Measurements from ENCODE around the gene NFXL1.

Gene NFXL1

DNA sequence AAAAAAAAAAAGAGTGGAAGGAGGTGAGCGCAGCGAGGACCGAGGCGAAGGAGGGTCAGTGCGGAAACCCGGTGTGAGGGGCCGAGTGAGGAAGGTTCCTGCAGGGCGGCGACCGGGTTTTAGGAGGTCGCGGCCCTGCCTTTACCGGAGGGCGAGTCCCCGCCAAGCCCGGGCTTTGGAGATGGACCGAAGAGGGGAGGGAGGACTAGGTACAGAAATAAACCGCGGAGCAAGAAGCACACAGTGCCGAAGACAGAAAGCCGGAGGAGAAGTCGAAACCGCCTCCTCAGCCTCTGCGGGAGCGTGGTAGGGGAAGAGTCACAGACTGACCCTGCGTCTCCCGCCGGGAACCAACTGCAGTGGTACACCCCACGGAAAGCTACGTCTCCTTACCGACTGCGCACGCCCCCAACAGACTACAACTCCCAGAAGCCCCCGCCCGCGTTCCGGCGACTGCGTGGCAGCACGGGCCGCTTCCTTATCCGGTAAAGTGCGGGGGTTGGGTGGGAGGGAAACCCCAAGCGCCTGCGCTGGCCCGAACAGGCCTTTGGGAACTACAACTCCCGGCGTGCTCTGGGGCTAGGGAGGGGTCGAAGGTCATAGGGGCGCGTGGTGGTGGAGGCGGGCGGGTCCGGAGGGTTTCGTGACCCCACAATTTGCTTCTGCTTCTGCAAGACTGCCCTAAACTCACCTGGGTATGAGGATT is at the start of gene NFXL1:
TSS of gene NFXL1 (minus strand) at position 364 of the 706 bp plus-strand sequence. CDS start 380 bp downstream, outside the sequence.
- ChIA-PET POLR2A (interaction anchor here (0.7 kb wide), 1 partner anchor 11 kb away, joined by 3 read pairs; no protein-coding TSS in a partner anchor), CTCF (interaction anchor here (0.9 to 1.4 kb wide), 2 partner anchors 17 to 209 kb away, joined by 3 to 6 read pairs; no protein-coding TSS in a partner anchor)
- TF ChIP-seq CTCF (IDR thresholded peaks at IDR 0.05; ENCODE audit: insufficient read depth, low read length, missing control alignments), result no peak
- peak; percentile 78 for DNase-seq (ENCODE audit: low read depth, low spot score)
- peak within 1 kb of the TSS; percentile 85 for H3K4me3 ChIP-seq (ENCODE audit: low read depth, low read length)

- ChIA-PET CTCF (interaction anchor here (1.0 kb wide), 1 partner anchor 21 kb away, joined by 3 read pairs; no protein-coding TSS in a partner anchor), POLR2A (no interaction called here)
- no peak for DNase-seq (ENCODE audit: low read depth, low spot score)
- no peak for TF ChIP-seq CTCF (IDR thresholded peaks at IDR 0.05; ENCODE audit: insufficient read depth, low read length, missing control alignments)
- no peak overlapping the region for H3K4me3 ChIP-seq (ENCODE audit: low read depth, low read length)
Observed at GRCh38 chr4:47954677-47955076, 40.3 kb upstream of the NFXL1 start.

- no peak for TF ChIP-seq CTCF (IDR thresholded peaks at IDR 0.05; ENCODE audit: insufficient read depth, low read length, missing control alignments)
- no peak overlapping the region for H3K4me3 ChIP-seq (ENCODE audit: low read depth, low read length)
- no peak for DNase-seq (ENCODE audit: low read depth, low spot score)
- ChIA-PET CTCF (interaction anchor here (1.0 kb wide), 1 partner anchor 21 kb away, joined by 3 read pairs; no protein-coding TSS in a partner anchor), POLR2A (no interaction called here)
Observed at GRCh38 chr4:47954245-47954644, 39.9 kb upstream of the NFXL1 start.

- no peak for DNase-seq (ENCODE audit: low read depth, low spot score)
- POLR2A ChIA-PET, result no interaction called here
- H3K4me3 ChIP-seq (ENCODE audit: low read depth, low read length), result no peak overlapping the region
- no peak for TF ChIP-seq CTCF (IDR thresholded peaks at IDR 0.05; ENCODE audit: insufficient read depth, low read length, missing control alignments)
- CTCF ChIA-PET, result interaction anchor here (1.6 kb wide), 1 partner anchor 12 kb away, joined by 6 read pairs; no protein-coding TSS in a partner anchor
Observed at GRCh38 chr4:47945930-47946726, 31.7 kb upstream of the NFXL1 start.

DNA sequence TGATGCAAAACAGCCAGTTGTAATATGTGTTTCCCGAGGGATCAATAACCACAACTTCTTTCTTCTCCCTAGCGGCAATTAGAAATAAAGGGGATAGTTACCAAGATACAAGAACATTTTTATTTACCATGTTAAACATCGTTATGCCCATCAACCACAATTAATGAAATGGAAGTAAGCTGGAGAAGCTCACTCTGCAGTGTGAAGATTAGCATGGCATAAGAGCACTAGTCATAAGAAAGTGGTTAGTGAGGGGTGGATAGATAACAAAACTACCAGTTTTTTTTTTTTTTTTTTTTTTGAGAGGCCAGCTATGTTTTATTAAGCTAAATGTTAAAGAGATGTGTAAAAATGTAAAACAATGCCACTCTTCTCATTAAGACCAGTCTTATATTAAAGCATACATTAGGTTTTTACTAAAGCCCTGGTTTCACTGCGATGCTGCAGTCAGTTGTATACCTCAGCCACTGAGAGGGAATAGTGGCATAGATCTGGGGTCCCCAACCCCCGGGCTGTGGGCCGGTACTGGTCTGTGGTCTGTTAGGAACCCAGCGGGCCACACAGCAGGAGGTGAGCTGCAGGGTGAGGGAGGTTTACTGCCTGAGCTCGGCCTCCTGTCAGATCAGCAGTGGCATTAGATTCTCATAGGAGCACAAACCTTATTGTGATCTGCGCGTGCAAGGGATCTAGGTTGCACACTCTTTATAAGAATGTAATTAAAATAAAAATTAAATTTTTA is 27.9 kb upstream of the NFXL1 start:
- no peak overlapping the region for H3K4me3 ChIP-seq (ENCODE audit: low read depth, low read length)
- POLR2A ChIA-PET, result no interaction called here
- CTCF ChIA-PET, result interaction anchor here (2.5 kb wide), 1 partner anchor 237 kb away, joined by 7 read pairs; no protein-coding TSS in a partner anchor
- no peak for DNase-seq (ENCODE audit: low read depth, low spot score)
- no peak for TF ChIP-seq CTCF (IDR thresholded peaks at IDR 0.05; ENCODE audit: insufficient read depth, low read length, missing control alignments)
